Calu3 (cell line): ENCODE measurements around the gene DYSF. TPM values are rescaled to one million over a fixed set of nuclear protein-coding genes. Genes with fewer than 3 reads are reported as not detected.

ENCODE experiments used
- BruUV-seq: library from RNA; stranded (reverse); fragments of 400-500 nt; replicated peaks from 2 replicates; lab custom pipeline; 2021; lab: Mats Ljungman, UMichigan
- CTCF ChIA-PET: fragments of 300-600 bp; sonication (Branson Sonifier 250); formaldehyde crosslinking; loops from one replicate; lab custom pipeline; 2022; ENCODE audit warnings: antibody characterized with exemption; lab: Charles Lee
- DNase-seq: peaks from one replicate; pipeline ENCODE4 v3.0.0; 2022
- H3K27ac Mint-ChIP-seq: one replicate; pipeline ENCODE4 v1.8.0; 2022; ENCODE audit warnings: mixed read lengths; ENCODE audit not compliant: unreplicated experiment
- H3K27me3 Mint-ChIP-seq: one replicate; pipeline ENCODE4 v1.8.0; 2022; ENCODE audit warnings: mixed read lengths; ENCODE audit not compliant: unreplicated experiment
- H3K36me3 Mint-ChIP-seq: one replicate; pipeline ENCODE4 v1.8.0; 2022; ENCODE audit warnings: mild to moderate bottlenecking, moderate library complexity, mixed read lengths; ENCODE audit not compliant: insufficient read depth, unreplicated experiment
- H3K4me1 Mint-ChIP-seq: one replicate; pipeline ENCODE4 v1.8.0; 2022; ENCODE audit warnings: mild to moderate bottlenecking, low read depth, mixed read lengths; ENCODE audit not compliant: unreplicated experiment
- H3K4me3 Mint-ChIP-seq: one replicate; pipeline ENCODE4 v1.8.0; 2022; ENCODE audit warnings: mild to moderate bottlenecking, low read depth, moderate library complexity, mixed read lengths; ENCODE audit not compliant: unreplicated experiment
- H3K9me3 Mint-ChIP-seq: one replicate; pipeline ENCODE4 v1.8.0; 2022; ENCODE audit warnings: low read depth, mixed read lengths; ENCODE audit not compliant: unreplicated experiment
- intact Hi-C: fragments of 100-400 bp; cut with micrococcal nuclease; formaldehyde crosslinking; loops from one replicate; pipeline ENCODE4 v1.10.0; 2022; ENCODE audit not compliant: unreplicated experiment
- total RNA-seq: library from RNA; stranded (reverse); gene quantifications from 2 replicates; pipeline ENCODE4 v1.2.3, GENCODE V29; 2022
- TF ChIP-seq, protein P1 (sequence below): fragments of 200-600 bp; IDR thresholded peaks from one replicate; pipeline ENCODE4 v1.8.0; 2022; ENCODE audit warnings: antibody characterized with exemption; ENCODE audit not compliant: unreplicated experiment

Gene DYSF
- total RNA-seq, 1 experiment from 2014 or later: 3.2 TPM

DNA sequence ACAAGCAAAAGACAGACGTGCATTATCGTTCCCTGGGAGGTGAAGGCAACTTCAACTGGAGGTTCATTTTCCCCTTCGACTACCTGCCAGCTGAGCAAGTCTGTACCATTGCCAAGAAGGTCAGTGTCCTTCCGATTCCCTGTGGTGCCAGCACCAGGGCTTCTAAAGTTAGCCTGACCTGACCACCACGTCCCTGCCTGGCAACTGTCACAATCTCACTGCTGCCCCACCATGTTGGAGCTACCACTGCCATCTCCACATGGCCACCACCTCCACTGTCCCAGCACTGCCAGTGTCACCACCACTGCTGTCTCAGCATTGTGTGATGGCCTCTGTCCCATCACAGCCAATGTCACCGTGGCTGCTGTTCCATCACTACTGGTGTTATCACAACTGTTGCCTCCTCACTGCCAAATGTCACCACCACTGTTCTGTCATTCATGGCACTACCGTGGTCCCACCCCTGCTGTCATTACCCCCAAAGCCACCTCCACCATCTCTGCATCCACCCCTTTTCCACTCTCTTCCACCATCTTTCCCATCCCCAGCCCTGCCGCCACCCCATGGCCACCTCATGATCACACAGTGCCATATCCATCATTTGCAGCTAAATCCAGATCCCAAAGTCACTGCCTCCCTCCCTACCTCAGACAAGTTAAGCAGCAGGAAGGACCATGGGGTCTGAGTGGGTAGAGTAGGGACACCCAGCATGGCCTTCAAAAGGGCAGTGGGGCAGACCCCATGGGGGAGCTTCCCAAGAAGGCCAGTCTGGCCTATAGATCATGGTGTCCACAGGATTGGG is 216.5 kb downstream of the DYSF start:
- Mint-ChIP-seq H3K27ac (no peak overlapping the region), H3K4me1 (no peaks in the 10 kb centered on the region)
- intact Hi-C loops: no loop called here

DNA sequence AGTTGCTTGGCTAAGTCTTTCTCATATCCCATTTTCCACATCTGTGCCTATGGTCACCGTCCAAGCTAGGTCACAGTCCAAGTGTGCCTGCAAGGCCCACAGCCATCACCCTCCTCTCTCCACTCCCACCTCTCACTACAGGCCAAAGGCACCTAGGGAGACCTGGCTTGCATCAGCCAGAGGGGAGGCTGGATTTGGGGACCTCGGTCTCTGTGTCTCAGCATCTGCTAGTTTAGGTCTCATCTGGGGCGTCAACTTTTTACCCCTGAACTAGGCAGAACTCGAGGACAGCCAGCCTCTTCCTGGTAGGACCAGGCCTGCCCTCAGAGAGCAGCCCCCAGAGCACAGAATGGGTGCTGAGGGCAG is 217.1 kb downstream of the DYSF start:
- Mint-ChIP-seq H3K9me3 (no peaks in the 10 kb centered on the region), H3K27me3 (peaks cover 56% of the 10 kb centered on the region), H3K36me3 (no peaks in the 10 kb centered on the region), H3K4me1 (no peaks in the 10 kb centered on the region), H3K27ac (no peak overlapping the region), H3K4me3 (no peak overlapping the region)
- BruUV-seq: no TSS peak
- intact Hi-C loops: no loop called here
- TF ChIP-seq, protein P1, sequence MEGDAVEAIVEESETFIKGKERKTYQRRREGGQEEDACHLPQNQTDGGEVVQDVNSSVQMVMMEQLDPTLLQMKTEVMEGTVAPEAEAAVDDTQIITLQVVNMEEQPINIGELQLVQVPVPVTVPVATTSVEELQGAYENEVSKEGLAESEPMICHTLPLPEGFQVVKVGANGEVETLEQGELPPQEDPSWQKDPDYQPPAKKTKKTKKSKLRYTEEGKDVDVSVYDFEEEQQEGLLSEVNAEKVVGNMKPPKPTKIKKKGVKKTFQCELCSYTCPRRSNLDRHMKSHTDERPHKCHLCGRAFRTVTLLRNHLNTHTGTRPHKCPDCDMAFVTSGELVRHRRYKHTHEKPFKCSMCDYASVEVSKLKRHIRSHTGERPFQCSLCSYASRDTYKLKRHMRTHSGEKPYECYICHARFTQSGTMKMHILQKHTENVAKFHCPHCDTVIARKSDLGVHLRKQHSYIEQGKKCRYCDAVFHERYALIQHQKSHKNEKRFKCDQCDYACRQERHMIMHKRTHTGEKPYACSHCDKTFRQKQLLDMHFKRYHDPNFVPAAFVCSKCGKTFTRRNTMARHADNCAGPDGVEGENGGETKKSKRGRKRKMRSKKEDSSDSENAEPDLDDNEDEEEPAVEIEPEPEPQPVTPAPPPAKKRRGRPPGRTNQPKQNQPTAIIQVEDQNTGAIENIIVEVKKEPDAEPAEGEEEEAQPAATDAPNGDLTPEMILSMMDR: no peak
- CTCF ChIA-PET: no interaction called here
- DNase-seq: no peak

More for the DNA sequence above, 216.5 kb downstream of the DYSF start:
- no peak overlapping the region for H3K4me3 Mint-ChIP-seq
- CTCF ChIA-PET: no interaction called here
- H3K36me3 Mint-ChIP-seq: no peaks in the 10 kb centered on the region
- H3K27me3 Mint-ChIP-seq: peaks cover 50% of the 10 kb centered on the region
- no peak for DNase-seq
- BruUV-seq: no TSS peak
- TF ChIP-seq, protein P1: no peak
- no peaks in the 10 kb centered on the region for H3K9me3 Mint-ChIP-seq

DNA sequence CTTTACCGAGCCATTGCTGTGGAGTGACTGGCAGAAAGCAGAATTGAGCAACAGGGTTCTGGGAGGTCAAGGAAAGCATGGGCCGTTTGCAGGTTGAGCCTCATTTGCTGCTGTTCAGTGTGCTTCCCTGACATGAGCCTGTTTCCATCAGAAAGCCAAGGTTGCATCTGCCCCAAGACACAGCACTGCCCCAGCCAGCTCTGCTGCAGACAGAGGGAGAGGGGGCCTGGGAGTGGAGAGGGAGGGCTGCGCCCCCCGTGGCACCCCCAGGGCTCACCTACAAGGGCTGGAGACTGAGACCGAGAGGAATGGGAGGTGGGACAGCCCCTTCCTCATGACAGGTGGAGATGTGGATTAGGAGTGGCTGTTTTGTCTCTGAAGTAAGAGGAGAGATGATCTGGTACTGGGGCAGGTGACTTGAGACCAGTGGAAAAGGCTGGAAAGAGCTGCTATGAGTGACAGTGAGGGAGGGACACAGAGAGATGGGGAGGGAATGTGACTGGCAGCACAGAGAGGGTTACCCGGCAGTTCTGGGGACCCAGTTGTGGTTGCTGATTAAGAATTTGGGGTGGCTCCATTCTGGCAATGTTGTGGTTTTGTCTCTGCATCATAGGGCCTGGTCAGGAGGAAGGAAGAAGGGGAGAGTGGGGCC is 218.0 kb downstream of the DYSF start:
- Mint-ChIP-seq H3K36me3 (no peaks in the 10 kb centered on the region), H3K27me3 (peaks cover 59% of the 10 kb centered on the region), H3K9me3 (no peaks in the 10 kb centered on the region), H3K4me1 (no peaks in the 10 kb centered on the region), H3K27ac (no peak overlapping the region), H3K4me3 (no peak overlapping the region)
- BruUV-seq: no TSS peak
- CTCF ChIA-PET: interaction anchor here (0.7 kb wide), 1 partner anchor 63 kb away, joined by 3 read pairs; no protein-coding TSS in a partner anchor
- TF ChIP-seq, protein P1: no peak
- intact Hi-C loops: no loop called here
- DNase-seq: no peak

DNA sequence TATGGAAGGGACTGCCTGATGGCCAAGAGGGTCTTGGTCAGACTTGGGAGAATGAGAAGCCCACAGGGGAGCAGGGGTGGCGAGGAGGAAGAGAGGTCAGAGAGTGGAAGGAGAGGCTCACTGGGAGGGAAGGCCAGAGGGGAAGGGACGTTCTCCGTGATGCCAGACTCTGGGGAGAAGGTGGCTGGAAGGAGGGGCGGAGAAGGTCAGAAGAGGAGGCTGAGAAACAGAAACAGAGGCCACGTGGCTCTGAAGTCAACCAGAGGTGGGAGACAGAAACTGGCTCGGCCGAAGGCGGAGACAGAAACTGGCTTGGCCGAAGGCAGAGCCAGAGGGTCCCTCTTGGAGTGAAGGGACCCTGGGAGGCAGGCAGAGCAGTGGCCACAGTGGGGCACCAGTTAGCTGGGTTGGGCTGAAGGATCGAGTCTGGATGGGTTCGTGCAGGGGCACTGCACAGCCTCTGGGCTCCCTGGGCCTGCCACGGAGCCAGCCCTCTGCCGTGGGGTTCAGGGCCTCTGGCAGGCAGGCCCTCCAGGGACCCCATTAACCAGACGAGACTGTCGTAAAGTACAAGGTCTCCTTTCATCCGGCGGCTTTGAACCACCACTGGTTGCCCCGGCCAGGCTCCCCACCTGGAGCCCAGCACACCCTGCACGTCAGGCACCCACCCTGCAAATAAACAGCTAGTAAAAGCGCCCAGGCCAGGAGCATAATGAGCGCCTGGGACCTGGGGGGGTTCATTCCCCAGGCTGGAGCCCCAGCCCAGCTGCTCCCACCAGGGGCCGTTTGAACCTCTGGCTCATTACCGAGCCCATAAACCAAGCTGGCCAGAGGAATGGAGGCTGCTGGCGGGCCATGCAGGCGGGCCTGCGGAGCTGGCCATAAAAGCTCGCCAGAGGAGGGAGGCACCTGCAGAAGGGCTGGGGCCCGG is 218.8 kb downstream of the DYSF start:
- Mint-ChIP-seq H3K27ac (no peak overlapping the region), H3K4me1 (no peaks in the 10 kb centered on the region), H3K4me3 (no peak overlapping the region), H3K27me3 (peaks cover 67% of the 10 kb centered on the region), H3K9me3 (no peaks in the 10 kb centered on the region), H3K36me3 (no peaks in the 10 kb centered on the region)
- intact Hi-C loops: no loop called here
- TF ChIP-seq, protein P1: no peak
- DNase-seq: no peak
- CTCF ChIA-PET: interaction anchor here (0.7 kb wide), 1 partner anchor 64 kb away, joined by 3 read pairs; no protein-coding TSS in a partner anchor
- no TSS peak for BruUV-seq
